ENCODE data around the gene TRPM6.

Gene TRPM6

GRCh38 chr9:74770508-74771261 is 117.0 kb downstream of the TRPM6 start:
- no peak for DNase-seq

GRCh38 chr9:74765481-74765971 is 122.2 kb downstream of the TRPM6 start:
- no peak for DNase-seq

GRCh38 chr9:74762950-74763349 is 124.8 kb downstream of the TRPM6 start:
- DNase-seq, result no peak

GRCh38 chr9:74760031-74760700 is 127.6 kb downstream of the TRPM6 start:
- peak; percentile 71 for DNase-seq

GRCh38 chr9:74755999-74756398 is 131.7 kb downstream of the TRPM6 start:
- DNase-seq, result no peak

GRCh38 chr9:74755355-74755754 is 132.4 kb downstream of the TRPM6 start:
- no peak for DNase-seq

GRCh38 chr9:74753650-74754049 is 134.1 kb downstream of the TRPM6 start:
- no peak for DNase-seq

GRCh38 chr9:74748966-74749365 is 138.8 kb downstream of the TRPM6 start:
- DNase-seq, result no peak

GRCh38 chr9:74742792-74743730 is 144.7 kb downstream of the TRPM6 start:
- DNase-seq, result peak; percentile 14

GRCh38 chr9:74742191-74742790 is 145.4 kb downstream of the TRPM6 start:
- DNase-seq, result no peak

GRCh38 chr9:74736646-74737045 is 151.1 kb downstream of the TRPM6 start:
- DNase-seq, result no peak

- DNase-seq, result no peak
These were observed 152.0 kb downstream of the TRPM6 start for GRCh38 chr9:74735761-74736160.

- peak; percentile 14 for DNase-seq
These were observed 158.5 kb downstream of the TRPM6 start for GRCh38 chr9:74729136-74729695.

GRCh38 chr9:74728176-74728575 is 159.5 kb downstream of the TRPM6 start:
- no peak for DNase-seq

GRCh38 chr9:74726581-74726980 is 161.1 kb downstream of the TRPM6 start:
- no peak for DNase-seq

- DNase-seq, result no peak
These were observed 163.4 kb downstream of the TRPM6 start for GRCh38 chr9:74724317-74724716.

- DNase-seq, result no peak
These were observed 165.7 kb downstream of the TRPM6 start for GRCh38 chr9:74721696-74722660.

- DNase-seq, result no peak
These were observed 168.4 kb downstream of the TRPM6 start for GRCh38 chr9:74719306-74719705.

GRCh38 chr9:74718709-74719108 is 169.0 kb downstream of the TRPM6 start:
- DNase-seq, result no peak

- DNase-seq, result no peak
These were observed 176.4 kb downstream of the TRPM6 start for GRCh38 chr9:74711341-74711740.

- DNase-seq, result no peak
These were observed 190.2 kb downstream of the TRPM6 start for GRCh38 chr9:74697535-74697934.

Measured in fibroblast of upper back skin (primary cell).